ENCODE measurements around the gene ABHD16A. TPM values are rescaled to one million over a fixed set of nuclear protein-coding genes. Genes with fewer than 3 reads are reported as not detected.

Gene ABHD16A
- total RNA-seq, 6 donors from 2014 or later = 42.1 to 62.5 (median 51.6) TPM

DNA sequence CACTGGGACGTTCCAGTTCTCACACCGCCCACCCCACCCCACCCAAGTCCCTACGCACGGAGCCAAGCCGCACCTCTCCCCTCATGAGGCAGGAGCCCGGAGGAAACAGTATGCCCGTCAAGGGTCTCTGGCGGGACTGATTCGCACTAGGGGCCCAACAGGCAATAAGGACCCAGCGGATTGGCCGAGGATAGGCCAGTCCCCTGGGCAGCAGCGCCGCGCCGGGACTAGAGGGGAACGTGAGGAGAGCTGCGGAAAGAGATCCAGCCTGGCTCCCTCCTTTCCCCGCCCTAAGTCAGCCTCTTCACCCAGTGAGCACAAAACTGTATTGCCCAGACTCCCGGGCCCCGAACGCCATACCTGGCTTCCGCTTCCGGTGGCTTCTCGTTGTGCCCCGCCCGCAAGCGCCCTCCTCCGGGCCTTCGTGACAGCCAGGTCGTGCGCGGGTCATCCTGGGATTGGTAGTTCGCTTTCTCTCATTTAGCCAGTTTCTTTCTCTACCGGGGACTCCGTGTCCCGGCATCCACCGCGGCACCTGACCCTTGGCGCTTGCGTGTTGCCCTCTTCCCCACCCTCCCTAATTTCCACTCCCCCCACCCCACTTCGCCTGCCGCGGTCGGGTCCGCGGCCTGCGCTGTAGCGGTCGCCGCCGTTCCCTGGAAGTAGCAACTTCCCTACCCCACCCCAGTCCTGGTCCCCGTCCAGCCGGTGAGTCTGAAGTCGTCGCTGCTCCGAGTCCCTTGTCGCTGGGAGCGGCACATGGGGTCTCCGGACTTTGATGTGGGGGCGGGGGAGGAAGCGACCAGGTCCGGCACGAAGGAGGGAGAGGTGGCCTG lies 37.4 kb downstream of the ABHD16A start, which contains the start of gene CSNK2B:
Gene CSNK2B (plus strand): TSS at position 580 of the 836 bp plus-strand sequence. CDS start 752 bp downstream, outside the sequence.
- ATAC-seq (ENCODE audit: low FRiP score in 2 of 2) (peak; percentile 96 to 97), DNase-seq (peak; percentile 98 to 100)
- TF ChIP-seq POLR2AphosphoS5 (IDR thresholded peaks at IDR 0.05) (peak; percentile 75 to 83), EP300 (IDR thresholded peaks at IDR 0.05) (no peak), POLR2A (IDR thresholded peaks at IDR 0.05) (peak in 3 of 4 donors; percentile 72 to 91 (median 86))
- TF ChIP-seq, protein P1, sequence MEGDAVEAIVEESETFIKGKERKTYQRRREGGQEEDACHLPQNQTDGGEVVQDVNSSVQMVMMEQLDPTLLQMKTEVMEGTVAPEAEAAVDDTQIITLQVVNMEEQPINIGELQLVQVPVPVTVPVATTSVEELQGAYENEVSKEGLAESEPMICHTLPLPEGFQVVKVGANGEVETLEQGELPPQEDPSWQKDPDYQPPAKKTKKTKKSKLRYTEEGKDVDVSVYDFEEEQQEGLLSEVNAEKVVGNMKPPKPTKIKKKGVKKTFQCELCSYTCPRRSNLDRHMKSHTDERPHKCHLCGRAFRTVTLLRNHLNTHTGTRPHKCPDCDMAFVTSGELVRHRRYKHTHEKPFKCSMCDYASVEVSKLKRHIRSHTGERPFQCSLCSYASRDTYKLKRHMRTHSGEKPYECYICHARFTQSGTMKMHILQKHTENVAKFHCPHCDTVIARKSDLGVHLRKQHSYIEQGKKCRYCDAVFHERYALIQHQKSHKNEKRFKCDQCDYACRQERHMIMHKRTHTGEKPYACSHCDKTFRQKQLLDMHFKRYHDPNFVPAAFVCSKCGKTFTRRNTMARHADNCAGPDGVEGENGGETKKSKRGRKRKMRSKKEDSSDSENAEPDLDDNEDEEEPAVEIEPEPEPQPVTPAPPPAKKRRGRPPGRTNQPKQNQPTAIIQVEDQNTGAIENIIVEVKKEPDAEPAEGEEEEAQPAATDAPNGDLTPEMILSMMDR (IDR thresholded peaks at IDR 0.05) = no peak
- H3K27me3 ChIP-seq = no peaks in the 10 kb centered on the region
- peak within 1 kb of the TSS; percentile 95 to 98 (median 97) for H3K27ac ChIP-seq
- H3K36me3 ChIP-seq = peaks cover 26 to 58% (median 44%) of the 10 kb centered on the region in 4 donors
- H3K4me3 ChIP-seq = peak within 1 kb of the TSS; percentile 71 to 96 (median 84)
- peaks cover 30 to 67% (median 45%) of the 10 kb centered on the region in 4 donors for H3K4me1 ChIP-seq
- H3K9me3 ChIP-seq = no peaks in the 10 kb centered on the region
- 0% methylated on average over 10 to 52 of the region's 63 CpGs for WGBS, 2 donors

DNA sequence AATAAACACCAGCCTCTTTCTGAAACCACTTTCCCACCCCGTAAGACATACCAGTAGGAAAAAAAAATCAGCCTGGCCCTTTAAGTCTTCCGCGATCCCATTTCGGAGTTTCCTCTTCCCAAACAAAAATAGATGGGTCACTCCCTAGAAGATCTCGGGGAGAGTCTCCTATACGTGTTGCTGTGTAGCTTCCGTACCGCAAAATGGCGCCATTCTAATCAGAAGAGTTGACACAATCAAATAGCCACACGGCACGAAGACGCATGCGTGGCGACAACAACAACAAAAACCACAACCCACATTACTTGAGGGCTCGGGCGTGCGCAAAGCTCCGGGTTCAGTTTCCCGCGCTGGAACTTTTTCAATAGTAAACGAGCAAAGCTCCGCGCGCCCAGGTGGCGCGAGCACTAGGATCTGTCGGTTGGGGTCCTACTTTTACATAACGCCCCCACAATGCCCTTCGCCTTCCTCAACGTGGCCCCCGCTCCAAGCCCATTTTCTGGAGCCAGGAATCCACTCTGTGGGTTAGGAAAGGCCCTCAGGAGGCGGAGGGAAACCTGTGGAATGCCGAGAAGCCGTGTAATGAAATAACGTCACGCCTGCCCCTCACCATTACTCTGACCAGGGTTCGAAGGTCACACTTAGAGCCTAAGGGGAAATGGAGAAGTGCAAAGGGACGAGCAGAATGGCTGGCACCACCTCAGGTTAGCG lies 38.2 kb downstream of the ABHD16A start, which contains the start of gene GPANK1:
Gene GPANK1 (minus strand): TSS at position 208 of the 711 bp plus-strand sequence. CDS start 519 bp downstream, outside the sequence.
- peak in 1 of 4 donors; percentile 50 for TF ChIP-seq EP300 (IDR thresholded peaks at IDR 0.05)
- TF ChIP-seq POLR2AphosphoS5 (IDR thresholded peaks at IDR 0.05) = peak; percentile 75 to 85
- peak in 3 of 4 donors; percentile 49 to 66 (median 58) for TF ChIP-seq POLR2A (IDR thresholded peaks at IDR 0.05)
- TF ChIP-seq, protein P1 (IDR thresholded peaks at IDR 0.05) = no peak
- DNase-seq (peak; percentile 88 to 93), ATAC-seq (ENCODE audit: low FRiP score in 2 of 2) (peak; percentile 86)
- H3K4me1 ChIP-seq = peaks cover 31 to 66% (median 45%) of the 10 kb centered on the region in 4 donors
- H3K4me3 ChIP-seq = peak within 1 kb of the TSS; percentile 71 to 96 (median 84)
- no peaks in the 10 kb centered on the region for H3K27me3 ChIP-seq
- H3K27ac ChIP-seq = peak within 1 kb of the TSS; percentile 95 to 98 (median 97)
- H3K9me3 ChIP-seq = no peaks in the 10 kb centered on the region
- H3K36me3 ChIP-seq = peaks cover 20 to 50% (median 36%) of the 10 kb centered on the region in 4 donors
- WGBS, 2 donors = 0 to 1% methylated on average over 31 to 39 of the region's 39 CpGs

DNA sequence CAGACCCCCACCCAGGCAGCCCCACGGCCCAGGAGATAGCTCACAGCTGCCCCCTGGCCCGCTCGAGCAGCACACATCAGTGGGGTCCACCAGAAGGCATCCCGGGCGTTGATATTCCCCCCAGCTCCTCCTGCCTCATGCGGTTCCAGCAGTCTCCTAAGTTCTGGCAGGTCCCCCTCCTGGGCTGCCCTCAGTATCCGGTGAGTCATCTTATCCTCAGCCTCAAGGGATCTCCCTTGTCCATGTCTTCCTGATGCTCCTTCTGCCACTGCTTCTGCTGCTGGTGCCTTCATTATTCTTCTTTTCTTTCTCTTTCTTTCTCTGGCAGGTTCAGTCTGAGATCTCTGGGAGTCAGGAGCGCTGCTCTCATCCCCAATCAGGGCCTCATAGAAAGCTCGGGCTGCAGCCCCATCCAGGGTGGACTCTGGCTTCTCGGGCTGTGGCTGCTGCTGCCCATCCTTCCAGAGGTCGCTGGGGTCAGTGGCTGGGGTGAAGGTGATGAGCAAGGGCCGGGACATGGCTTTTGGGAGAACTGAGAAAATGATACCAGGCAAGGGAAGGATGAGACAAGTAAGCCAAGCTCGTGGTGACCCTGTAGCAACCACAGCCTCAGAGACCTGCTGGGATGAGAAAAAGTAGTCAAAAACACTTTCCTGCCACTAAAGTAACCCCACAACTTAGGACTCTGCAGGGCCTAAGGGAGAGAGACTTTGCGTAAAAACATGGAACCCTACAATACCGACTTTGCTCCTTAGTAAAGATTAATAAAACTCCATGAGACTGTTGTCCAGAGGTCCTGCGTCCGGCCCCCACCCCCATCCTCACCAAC lies 38.9 kb downstream of the ABHD16A start:
- H3K9me3 ChIP-seq = no peaks in the 10 kb centered on the region
- H3K27me3 ChIP-seq = no peaks in the 10 kb centered on the region
- H3K4me1 ChIP-seq = peaks cover 38 to 66% (median 51%) of the 10 kb centered on the region in 4 donors
- DNase-seq (peak in 1 of 2 donors; percentile 42), ATAC-seq (ENCODE audit: low FRiP score in 2 of 2) (no peak)
- peak overlapping the region; percentile 32 to 96 (median 84) for H3K4me3 ChIP-seq
- TF ChIP-seq, protein P1 (IDR thresholded peaks at IDR 0.05) = no peak
- TF ChIP-seq EP300 (IDR thresholded peaks at IDR 0.05) = no peak
- TF ChIP-seq POLR2A (IDR thresholded peaks at IDR 0.05) = no peak
- no peak for TF ChIP-seq POLR2AphosphoS5 (IDR thresholded peaks at IDR 0.05)
- peaks cover 12 to 43% (median 29%) of the 10 kb centered on the region in 4 donors for H3K36me3 ChIP-seq
- peak overlapping the region; percentile 95 to 98 (median 97) for H3K27ac ChIP-seq
- WGBS, 2 donors = 23 to 26% methylated on average over 17 of the region's 17 CpGs

All from upper lobe of left lung (tissue), 6 donors.